Superior temporal gyrus (tissue), 1 donor: ENCODE results near the gene HOXB5.

Source experiments
- DNase-seq: peaks from one replicate; pipeline ENCODE4 v3.0.0-alpha.2; 2016; ENCODE audit errors: extremely low spot score

Gene HOXB5

DNA sequence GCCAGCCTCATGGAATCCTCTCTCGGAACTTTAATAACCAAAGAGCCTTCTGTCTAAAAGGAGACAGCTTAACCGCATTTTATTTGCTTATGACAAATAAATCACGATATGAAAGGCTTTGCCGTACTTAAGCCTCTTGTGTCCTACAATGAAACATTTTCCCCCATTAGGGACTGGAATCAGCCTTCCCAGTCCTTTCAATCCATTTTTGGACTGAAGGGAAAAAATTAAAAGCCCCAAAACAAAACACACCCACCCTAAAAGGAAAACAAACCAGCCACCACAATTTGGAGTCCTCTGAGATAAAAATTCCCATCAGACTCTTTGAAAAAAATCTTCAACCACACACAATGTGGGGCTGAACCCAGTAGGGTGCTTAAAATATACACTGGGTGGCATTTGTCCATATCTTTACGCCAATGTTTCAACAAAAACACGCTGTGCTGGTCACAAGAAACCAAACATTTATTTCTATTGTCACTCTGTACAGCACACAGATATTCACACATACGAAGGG lies 18.5 kb downstream of the HOXB5 start:
- no peak for DNase-seq

DNA sequence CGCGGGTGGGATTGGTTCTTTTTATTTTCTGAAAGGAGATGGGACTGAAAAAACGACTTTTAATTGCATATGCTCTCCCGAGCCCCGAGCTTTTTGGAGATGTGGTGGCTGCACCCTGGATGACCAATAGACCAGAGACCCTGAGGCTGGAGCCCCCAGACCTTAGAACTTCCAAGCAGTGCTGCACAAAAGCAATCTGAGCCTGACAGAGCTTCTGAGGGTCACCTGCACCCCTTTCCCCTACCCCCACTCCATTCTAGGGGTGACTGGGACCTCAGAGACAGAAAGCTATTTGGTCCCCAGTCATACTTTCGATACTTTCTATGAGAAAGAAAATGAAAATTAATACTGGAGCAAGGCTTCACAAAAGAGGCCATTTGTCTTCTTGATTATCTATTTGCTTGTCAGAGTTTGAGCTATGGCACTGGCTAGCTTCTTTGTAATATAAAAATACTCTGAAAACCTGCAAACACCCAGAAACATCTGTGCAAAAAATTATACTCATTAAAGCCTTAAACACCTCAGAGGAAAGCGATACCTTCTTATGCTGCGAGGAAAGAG lies 19.0 kb downstream of the HOXB5 start:
- no peak for DNase-seq

DNA sequence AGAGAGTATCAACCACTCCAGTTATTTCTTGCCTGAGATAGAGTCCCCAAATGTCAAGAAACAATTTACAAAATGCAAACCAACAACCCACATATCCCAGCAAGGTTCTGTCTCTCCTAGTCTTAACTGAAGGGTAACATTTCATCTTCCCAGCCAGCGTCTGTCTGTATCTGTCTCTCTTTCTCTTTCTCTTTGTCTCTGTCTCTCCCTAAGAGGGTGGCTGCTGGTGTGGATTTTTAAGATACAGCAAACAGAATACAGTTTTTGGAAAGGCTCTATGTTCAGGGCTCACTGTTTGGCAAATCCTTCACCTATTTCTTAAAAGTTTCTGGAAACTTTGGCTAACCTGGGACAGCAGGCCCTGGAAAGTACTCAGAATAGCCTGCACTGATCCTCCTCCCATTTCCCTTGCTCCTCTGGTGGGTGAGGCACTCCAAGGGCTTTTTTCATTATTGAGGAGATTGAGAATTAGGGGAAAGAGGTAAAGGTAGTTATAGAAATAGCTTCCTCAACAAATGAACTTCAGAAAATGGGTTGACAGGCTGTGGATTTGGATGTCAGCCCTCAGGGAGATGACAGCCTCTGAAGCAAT lies 21.7 kb downstream of the HOXB5 start:
- DNase-seq, result no peak

DNA sequence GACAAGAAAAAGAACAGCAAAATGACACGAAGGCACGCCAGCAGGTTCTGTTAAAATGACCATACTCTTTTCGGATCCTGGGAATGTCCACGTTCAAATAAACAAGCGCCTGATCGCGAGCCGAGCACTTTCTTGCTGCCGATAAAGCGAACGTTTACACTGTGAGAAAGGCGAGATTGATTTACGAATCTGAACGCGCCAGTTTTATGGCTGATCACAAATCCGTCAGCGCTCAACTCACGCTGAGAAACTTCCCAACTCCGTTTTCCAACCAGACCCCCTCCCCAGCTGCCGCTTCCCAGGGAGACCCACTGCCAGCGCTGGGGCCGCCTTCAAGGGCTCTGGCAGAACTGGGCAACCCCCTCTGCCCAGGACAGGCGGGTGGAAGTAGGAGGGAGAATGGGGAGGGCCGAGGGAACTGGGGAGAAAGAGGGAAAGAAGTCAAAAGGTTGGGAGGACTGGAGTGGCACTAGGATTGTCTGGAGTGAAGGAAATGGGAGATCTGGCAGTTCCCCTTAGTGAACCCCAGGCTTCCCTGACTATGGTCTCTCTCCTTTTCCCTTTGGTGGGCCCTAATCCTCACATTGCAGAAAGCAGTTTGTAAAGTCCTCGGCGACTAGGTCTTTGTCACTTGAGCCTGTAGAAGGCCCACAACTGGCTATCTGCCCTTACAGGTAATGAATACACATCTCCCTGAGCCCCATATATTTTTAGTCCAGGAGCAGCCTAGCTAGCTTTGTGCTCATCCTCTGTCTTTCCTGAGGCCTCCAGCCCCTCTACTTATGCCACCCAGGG lies 22.4 kb downstream of the HOXB5 start:
- DNase-seq, result no peak

DNA sequence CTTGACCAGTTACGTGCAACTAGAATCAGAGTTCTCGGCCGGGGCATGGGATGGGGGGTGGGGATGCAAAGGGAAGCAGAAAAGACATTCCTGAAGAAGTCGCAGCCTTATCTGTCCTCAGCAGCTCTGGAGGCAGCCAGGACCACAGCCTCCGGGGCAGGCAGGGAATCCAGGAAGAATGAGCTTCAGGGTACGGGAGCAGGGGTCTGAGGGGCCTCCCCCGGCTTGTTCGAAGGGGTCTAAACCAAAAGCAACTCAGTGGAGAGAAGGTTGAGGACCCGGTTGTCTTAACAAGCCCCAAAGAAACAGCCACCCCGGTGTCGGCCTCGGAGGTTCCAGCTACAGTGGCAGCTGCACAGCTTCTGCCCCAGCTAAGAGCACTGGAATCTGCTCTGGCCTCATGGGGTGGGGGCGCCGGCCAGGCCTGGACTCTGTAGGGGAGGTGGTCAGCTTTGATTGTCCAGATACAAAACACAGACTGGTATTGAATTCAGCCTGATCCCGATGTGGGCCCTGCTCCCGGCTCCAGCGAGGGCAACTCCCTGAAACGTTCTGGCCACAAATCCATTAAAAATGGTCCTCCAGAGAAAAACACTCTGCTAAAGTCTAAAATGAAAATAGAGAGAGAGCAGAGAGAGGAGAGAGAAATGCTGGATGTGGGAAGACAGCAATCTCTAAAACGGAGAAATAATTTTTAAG lies 23.1 kb downstream of the HOXB5 start:
- no peak for DNase-seq

DNA sequence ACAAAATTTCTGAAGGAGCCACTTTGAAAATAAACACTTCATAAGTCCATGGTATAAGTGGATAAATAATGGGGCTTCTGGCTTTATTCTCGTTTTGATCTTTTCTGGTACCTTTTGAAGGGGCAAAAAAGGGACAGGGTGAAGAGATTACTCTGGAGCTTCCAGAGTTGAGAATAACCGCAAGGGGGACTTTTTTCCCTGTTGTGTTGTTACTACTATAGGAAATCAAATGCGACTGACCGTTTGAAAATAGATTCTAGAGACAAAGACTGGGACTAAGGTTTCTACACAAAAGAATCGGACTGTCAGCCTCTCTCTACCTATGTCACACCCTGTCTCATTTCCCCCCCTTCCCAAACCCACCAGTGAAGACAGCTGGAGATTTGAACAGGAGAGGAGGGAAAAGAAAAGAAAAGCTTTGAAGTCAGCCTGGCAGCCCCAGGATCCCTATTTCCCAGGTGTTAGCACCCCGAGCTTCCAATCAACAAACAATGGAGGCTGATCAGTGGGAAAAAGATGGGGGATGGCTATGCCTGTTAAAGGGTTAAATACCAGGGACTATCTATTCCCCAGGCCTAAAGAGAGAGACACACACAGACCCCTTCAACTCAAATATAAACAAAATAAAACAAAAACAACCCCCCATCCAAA lies 23.8 kb downstream of the HOXB5 start:
- DNase-seq, result no peak

DNA sequence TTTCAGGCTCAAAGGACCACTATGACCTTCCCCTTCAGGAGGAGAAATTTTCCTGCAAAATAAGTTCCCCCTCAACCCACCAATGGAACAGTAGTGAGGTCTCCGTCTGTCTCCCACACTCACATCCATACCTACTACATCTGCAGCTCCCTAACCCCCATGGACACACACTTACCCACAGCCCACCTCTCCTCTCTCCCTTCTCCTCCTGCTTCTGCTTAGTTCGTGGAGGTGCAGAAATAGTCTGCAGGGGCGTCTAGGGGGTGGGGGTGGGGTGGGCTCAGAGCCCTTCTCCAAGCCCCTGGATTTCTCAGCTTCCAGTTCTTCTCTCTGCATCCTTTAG lies 24.4 kb downstream of the HOXB5 start:
- DNase-seq, result no peak

DNA sequence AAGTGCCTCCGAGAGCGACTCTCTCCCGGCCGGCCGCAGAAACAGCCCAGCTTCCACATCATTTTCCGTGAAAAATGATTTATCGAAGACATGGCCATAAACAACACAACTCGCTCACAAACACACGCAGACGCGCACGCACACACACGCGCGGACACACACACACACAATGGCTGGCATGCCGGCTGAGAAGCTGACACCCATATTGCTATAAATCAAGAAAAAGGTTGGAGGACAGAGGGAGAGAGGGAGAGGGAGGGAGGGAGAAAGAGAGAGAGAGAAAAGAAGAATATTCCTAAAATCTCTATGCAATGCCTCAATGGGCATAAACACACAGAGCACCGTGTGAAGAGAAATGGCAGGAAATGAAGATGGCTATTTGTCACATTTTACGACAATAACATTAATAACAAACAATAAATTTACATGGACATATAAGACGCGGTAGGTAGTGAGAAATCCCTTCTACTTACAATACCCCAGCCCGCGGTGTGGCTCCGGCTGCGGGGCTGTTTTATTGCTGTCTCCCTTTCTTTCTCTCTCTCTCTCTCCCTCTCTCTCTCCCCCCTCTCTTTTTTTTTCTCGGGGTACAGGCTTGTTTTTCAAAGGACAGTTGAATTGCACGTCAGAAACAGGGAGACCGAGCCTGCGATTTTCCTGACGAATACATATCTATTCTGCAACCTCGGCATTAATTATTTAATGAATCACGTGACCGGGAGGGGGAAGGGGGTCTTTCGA lies 24.9 kb downstream of the HOXB5 start:
- DNase-seq, result no peak

DNA sequence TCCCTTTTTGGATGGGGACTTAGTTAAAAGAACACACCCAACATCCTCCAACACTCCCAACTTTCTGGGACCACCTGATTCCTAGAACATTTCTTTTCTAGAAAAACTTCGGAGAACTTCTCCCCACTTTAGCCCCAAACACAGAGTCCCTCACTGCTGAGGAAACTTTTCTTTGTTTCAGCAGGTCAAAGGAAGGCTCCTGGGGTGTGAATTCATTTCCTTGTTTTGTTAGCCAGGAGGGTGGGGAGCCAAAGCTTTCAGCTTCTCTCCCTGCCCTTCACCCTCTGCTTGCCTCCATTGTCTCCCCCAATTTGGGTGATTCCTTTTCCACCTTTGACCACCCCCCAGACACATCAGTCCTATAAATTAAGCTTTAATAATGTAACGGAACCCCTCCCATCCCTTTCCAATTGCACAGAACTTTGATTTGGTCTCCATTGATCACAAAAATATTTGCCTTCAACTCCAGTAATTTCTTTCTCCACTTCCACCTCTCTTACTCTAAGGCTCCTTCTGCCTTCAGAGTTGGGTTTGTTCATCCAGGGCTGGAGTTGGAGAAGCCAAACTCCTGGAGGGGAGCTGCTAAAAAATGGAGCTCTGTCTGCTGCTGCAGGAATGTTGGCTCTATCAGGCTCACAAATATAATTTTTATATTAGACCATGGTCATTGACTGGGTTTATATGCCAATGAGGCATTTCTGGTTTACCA lies 25.8 kb downstream of the HOXB5 start:
- DNase-seq, result no peak

DNA sequence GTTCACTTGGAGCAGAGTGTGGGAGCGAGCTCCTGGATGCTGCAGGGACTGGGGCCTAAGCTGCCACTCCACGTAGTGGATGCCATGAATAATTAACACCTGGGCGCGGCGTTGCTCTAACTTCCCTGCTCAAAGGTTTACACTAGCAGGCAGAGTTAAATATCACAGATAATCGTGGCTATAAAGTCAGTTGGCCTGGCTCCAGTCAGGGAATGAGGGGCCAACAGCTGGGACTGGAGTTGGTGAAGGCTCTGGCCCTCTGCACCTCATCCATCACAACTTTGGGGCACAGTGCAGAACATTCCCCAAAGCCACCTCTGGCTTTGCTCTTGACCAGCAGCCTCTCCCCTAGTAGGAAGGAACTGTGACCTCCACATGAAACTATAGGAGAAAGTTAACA lies 26.4 kb downstream of the HOXB5 start:
- no peak for DNase-seq

DNA sequence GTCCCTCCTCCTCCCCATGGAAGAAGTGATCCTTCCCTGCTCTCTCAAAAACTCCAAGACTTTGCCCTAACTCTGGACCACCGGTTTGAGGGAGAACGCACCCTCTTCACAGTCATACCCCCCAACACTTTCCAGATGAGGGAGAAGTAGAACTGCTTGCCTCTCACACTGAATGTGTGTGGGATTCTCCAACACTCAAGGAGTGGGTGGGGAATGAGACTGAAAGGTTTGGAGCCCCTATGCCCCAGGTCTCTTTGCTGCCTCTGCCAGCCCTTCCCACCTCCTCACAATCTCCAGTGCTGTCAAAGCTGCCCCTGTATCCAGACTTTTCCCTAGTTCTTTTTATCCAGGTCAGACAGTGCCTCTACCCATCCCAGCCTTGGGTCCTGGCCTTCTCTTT lies 26.9 kb downstream of the HOXB5 start:
- DNase-seq, result no peak

DNA sequence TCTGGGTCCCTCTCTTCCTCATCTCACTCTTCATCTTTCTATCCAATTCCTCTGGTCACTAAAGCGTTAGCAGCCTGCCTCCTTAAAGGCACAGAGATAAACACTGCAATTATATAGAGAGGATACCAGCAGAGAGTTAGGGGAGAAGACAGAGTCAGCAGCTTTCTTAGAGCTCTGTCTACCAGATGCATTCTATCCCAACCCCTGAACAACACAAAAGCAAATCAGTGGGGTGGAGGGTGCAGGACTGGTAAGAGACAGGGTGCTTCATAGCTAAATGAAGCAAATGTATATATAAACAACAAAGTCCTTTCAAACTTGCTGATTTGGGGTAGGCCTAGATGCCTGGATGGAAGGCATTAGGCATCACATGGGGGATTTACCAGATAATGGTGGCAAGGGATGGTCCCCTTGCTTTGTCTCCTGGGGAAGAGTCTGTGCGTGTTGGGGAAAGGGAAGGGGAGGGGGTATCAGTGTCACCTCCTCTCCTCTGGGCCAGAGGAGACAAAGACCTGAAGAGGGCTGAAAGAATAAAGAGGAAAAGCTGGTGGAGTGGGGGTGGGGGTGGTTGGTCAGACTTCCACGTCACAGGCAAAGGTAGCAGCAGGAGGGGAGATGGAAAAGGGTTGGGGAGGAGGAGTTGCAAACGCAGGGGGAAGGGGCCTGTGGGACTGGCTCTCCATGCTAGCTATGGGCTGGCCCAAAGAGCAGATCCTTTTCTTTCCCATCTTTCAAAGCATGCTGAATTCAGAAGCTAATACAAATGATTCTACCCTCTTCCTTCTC lies 27.5 kb downstream of the HOXB5 start:
- DNase-seq, result no peak

DNA sequence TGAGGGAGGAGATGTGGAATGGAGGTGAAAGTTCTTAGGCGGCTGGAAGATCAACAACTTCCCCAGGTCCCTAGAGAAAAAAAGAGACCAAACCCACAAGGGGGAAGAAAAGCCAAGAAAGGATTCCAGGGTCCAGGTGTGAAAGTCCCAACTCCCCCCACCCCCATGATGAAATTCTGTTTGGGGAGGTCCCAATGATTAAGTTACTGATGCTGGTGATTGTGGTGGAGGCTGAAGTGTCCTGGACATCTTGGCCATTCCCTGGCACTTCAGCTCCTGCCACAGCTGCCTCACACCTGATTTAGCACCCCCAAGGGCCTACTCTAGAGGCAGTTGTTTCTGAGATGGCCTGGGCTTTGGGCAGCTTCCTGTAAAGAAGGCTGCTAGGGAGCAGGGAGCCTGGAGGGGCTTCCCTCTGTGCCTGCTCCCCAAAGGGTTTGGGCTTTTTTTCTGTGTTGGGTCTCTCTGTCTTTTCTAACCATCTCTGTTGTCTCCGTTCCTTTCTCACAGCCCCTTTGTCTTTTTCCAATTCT lies 28.5 kb downstream of the HOXB5 start:
- no peak for DNase-seq

DNA sequence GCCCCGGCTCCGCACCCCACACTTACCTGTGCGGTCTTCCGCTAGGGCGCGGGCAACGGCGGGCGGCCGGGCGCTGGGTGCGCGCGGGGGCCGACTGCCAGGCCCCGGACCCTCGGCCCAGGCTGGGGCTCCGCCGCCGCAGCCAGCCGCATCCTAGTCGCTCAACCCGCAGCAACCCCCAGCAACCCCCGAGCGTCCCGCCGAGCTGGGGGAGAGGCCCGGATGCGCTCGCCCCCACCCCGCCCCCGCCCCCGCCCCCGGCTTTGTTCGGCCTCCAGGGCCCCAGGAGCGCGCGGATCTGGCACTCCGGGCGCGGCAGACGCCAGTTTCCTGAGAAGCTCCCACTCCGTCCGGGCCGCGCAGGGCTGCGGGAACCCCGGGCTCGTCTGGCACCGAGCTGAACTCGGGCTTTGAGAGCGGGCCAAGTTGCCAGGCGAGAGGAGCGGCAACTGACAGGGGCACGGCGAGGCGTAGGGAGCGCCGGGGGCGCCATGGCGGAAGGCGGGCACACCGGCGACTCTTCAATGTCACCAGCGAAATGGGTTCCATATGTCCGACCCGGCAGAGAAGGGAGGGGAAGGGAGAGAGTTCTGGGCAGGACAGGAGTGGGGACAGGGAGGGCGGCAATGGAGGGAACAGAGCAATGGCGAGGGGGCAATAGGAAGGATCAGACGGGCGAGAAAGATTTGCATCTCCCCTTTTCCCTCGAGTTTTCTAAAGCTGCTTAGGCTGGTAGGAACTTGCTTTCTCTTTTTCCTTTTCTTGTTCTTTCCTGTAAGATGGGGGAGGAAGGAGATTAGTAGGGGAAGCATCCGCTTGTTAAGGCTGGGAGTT lies 29.2 kb downstream of the HOXB5 start:
- no peak for DNase-seq

DNA sequence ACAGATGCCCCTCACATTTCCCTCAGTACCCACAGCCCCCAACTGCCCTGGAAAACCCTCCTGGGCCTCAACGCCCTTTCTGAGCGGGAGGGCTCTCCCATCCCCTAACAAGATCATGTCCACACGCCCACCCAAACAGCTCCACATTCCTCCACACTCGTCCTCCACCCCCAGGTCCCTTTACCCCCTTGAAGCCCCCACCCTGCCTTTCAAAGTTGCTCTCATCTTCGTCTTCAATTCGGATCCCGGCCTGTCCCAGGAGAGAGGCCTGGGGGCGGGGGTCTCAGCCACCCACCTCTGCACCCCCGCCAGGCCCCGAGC lies 29.8 kb downstream of the HOXB5 start:
- DNase-seq, result no peak

DNA sequence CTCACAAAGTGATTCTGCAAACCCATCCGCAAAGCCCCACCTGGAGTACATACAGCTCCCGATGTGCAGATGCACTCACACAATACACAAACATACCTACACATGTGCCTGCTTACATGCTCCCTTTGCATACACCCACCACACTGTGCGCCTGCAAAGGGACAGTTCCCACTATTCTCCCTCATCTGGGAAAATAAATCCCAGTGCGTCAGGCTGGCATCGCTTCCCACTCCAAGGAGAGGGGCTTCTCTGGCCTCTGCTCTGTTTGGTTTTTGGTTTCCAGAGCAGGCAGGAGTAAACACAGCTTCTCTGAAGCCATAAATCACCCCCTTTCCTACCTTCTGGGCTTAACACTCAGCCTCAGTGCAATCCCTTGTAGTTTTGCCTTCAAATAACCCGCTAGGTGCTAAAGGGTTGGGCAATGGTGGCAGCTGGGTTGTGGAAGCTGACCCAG lies 30.2 kb downstream of the HOXB5 start:
- no peak for DNase-seq

DNA sequence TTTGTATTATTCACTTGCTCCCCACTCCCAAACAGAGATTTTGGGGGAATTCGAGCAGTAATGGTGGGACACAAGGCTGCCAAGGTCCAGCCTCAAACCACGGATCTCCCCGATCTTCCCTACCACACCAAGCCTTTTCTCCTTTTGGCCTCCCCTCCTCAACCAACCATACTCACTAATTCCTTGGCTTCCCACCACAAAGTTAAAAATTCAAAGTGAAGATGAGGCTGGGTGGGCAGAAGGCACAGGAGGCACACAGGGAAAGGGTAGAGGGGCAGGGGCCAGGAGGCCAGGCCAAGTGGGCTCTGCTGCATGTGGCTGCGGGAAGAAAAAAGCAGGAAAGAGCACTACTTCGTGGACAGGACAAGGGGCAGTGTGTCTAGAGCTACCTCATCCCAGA lies 30.6 kb downstream of the HOXB5 start:
- DNase-seq, result no peak

DNA sequence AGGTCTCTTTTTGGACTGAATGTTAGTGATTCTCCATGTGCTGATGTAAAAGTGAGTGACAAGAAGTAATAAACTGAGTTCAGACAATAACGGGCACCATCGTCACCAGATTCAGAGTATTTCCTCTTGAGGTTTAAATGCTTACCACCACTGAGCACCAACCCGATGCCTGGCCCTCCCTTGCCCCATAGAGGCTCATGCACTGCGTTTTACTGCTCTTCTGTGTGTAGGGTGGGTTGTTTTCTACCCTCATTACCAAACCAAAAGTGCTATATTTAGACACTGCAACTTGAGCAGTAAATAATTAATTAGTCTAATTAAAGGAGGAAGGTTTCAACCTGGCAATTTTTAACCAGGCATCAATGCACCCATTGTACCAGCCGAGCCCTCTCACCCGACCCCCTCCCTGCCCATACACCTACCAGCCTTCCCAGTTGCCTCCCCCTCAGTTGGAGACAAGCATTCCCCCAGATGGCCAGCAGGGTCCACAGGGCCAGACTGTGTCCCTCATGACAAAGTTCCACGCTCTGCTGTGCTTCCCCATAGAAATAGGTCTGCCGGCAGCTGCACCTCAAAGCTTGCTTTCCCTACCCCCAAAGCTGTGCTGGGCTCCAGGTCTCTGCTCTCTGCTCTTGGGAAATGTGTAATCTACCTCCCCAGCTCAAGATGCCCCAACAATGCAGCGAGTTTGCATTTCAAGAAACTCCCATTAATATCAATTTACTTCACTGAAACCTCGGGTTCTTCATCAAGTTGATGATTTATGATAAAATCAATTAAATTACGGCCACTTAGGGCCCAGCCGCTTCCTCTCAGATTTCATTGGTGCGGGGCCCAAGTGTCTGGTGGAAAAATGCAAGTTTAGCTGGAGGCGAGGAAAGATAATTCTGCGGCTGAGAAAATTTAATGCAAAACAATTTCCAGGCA lies 31.4 kb downstream of the HOXB5 start:
- no peak for DNase-seq
